DND-41 (cell line): ENCODE data around the gene HRH1.

Source experiments
- ATAC-seq: fragments of 200-7000 bp; cut with Tn5 transposase; 3 replicates; pipeline ENCODE4 v1.9.1; 2021; ENCODE audit warnings: low read depth; ENCODE audit not compliant: insufficient read depth
- DNase-seq: peaks from one replicate; pipeline ENCODE4 v3.0.0-alpha.2; 2020
- H2AFZ ChIP-seq: 2 replicates; pipeline ENCODE4 v1.6.0; 2012; ENCODE audit warnings: low read depth, low read length
- H3K27ac ChIP-seq: 2 replicates; pipeline ENCODE4 v1.5.1; 2012; ENCODE audit warnings: low read length, inconsistent platforms
- H3K27me3 ChIP-seq: fragments of 200-600 bp; sonication (generic); 2 replicates; pipeline ENCODE4 v1.6.0; 2012; ENCODE audit warnings: low read length, mild to moderate bottlenecking, inconsistent platforms; ENCODE audit not compliant: insufficient read depth, poor library complexity
- H3K36me3 ChIP-seq: 2 replicates; pipeline ENCODE4 v1.5.1; 2012; ENCODE audit warnings: low read length, inconsistent platforms; ENCODE audit not compliant: insufficient read depth
- H3K4me1 ChIP-seq: 2 replicates; pipeline ENCODE4 v1.5.1; 2012; ENCODE audit warnings: mild to moderate bottlenecking, low read length; ENCODE audit not compliant: insufficient read depth
- H3K4me2 ChIP-seq: 2 replicates; pipeline ENCODE4 v1.6.0; 2012; ENCODE audit warnings: mild to moderate bottlenecking, moderate library complexity, low read length, inconsistent platforms; ENCODE audit not compliant: insufficient read depth
- H3K4me3 ChIP-seq, 2 experiments: fragments of 200-600 bp in 1 of 2; shearing (Covaris generic) in 1 of 2; 2 replicates each; pipeline ENCODE4 v1.5.1; 2012 to 2016; ENCODE audit warnings: inconsistent platforms in 2 of 2, low read length in 2 of 2, mild to moderate bottlenecking in 2 of 2, low read depth in 1 of 2, moderate library complexity in 1 of 2
- H3K79me2 ChIP-seq: 2 replicates; pipeline ENCODE4 v1.6.0; 2012; ENCODE audit warnings: low read length, inconsistent platforms; ENCODE audit not compliant: insufficient read depth
- H3K9ac ChIP-seq: 2 replicates; pipeline ENCODE4 v1.6.0; 2012; ENCODE audit warnings: low read depth, mild to moderate bottlenecking, inconsistent platforms, low read length, moderate library complexity
- H3K9me3 ChIP-seq: 2 replicates; pipeline ENCODE4 v1.5.1; 2012; ENCODE audit warnings: low read length, moderate library complexity, mild to moderate bottlenecking, inconsistent platforms; ENCODE audit not compliant: insufficient read depth, severe bottlenecking
- H4K20me1 ChIP-seq: 2 replicates; pipeline ENCODE4 v1.6.0; 2012; ENCODE audit warnings: low read length; ENCODE audit not compliant: insufficient read depth
- EZH2 ChIP-seq: IDR thresholded peaks from 3 replicates; pipeline ENCODE4 v1.6.1; 2012; ENCODE audit warnings: borderline replicate concordance, low read depth, mild to moderate bottlenecking, moderate library complexity, low read length, inconsistent platforms; ENCODE audit not compliant: severe bottlenecking
- TF ChIP-seq, protein P1 (sequence below): IDR thresholded peaks from 2 replicates; pipeline ENCODE4 v1.5.1; 2012; ENCODE audit warnings: borderline replicate concordance, low read length, moderate library complexity, mild to moderate bottlenecking; ENCODE audit not compliant: poor library complexity, severe bottlenecking; ENCODE audit errors: extremely low read depth

The HRH1 gene

DNA sequence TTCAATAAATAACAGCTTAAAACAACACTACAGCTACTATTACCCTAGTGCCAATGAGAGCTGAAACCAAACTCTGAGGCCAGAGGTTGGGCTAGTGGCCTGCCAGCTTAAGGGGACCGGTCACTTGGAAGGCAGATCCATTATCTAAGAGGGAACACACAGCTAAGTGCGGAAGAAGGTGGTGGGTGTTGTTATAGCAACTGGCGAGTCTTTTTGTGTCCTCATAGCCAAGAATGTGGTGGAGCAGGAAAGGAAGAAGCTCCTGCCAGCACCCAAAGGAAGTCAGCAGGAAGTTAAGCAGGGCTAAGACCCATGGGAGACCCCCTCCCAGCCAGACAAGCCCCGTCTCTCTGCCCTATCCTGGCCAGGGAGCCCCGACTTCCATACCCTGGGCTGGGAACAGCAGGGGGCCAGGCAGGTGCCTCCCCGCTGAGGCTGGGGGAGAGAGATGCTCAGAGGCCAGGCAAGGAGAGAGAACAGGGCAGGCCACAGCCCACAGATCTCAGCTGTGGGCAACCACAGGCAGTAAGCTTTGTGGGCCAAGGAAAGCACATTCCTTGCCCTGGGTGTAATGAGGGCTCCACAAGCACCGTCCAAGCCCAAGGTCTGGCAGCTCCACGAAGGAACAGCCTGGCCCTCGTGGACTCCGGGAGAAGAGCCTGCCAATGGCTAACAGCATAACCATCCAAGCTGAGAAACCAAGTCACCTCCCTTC is 34.0 kb upstream of the HRH1 start:
- H3K9me3 ChIP-seq, result no peaks in the 10 kb centered on the region
- H3K79me2 ChIP-seq, result no peaks in the 10 kb centered on the region
- H3K27ac ChIP-seq, result no peak overlapping the region
- no peak overlapping the region for H3K4me2 ChIP-seq
- no peak overlapping the region for H3K9ac ChIP-seq
- H3K27me3 ChIP-seq, result peaks cover 7% of the 10 kb centered on the region
- H3K4me3 ChIP-seq, result no peak overlapping the region
- H3K4me1 ChIP-seq, result no peaks in the 10 kb centered on the region
- H4K20me1 ChIP-seq, result no peaks in the 10 kb centered on the region
- DNase-seq (no peak), ATAC-seq (peak; percentile 40; the same call in 2 of the 3 replicates)
- H3K36me3 ChIP-seq, result no peaks in the 10 kb centered on the region
- H2AFZ ChIP-seq, result no peak overlapping the region
- TF ChIP-seq EZH2, result no peak
- TF ChIP-seq, protein P1, sequence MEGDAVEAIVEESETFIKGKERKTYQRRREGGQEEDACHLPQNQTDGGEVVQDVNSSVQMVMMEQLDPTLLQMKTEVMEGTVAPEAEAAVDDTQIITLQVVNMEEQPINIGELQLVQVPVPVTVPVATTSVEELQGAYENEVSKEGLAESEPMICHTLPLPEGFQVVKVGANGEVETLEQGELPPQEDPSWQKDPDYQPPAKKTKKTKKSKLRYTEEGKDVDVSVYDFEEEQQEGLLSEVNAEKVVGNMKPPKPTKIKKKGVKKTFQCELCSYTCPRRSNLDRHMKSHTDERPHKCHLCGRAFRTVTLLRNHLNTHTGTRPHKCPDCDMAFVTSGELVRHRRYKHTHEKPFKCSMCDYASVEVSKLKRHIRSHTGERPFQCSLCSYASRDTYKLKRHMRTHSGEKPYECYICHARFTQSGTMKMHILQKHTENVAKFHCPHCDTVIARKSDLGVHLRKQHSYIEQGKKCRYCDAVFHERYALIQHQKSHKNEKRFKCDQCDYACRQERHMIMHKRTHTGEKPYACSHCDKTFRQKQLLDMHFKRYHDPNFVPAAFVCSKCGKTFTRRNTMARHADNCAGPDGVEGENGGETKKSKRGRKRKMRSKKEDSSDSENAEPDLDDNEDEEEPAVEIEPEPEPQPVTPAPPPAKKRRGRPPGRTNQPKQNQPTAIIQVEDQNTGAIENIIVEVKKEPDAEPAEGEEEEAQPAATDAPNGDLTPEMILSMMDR, result no peak

DNA sequence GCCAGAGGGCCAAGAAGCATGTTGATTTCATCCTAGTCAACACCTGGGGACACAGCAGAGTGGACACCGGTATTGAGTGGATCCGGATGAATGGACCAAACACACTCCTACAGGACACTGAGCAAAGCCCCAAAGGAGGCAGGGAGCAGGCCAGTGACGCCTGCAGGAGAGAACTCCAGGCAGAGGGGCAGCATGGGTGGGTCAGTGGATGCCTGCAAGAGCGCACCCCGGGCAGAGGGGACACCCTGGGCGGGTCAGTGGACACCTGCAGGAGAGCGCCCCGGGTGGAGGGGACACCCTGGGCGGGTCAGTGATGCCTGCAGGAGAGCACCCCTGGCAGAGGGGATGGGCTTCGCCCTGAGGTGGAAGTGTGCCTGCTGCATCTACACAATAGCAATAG is 27.6 kb upstream of the HRH1 start:
- H3K4me3 ChIP-seq, result no peak overlapping the region
- H4K20me1 ChIP-seq, result no peaks in the 10 kb centered on the region
- H3K36me3 ChIP-seq, result no peaks in the 10 kb centered on the region
- no peak for DNase-seq
- no peaks in the 10 kb centered on the region for H3K79me2 ChIP-seq
- no peaks in the 10 kb centered on the region for H3K9me3 ChIP-seq
- no peaks in the 10 kb centered on the region for H3K4me1 ChIP-seq
- H3K27ac ChIP-seq, result no peak overlapping the region
- H3K9ac ChIP-seq, result no peak overlapping the region
- no peak overlapping the region for H2AFZ ChIP-seq
- ATAC-seq, result no peak
- H3K4me2 ChIP-seq, result no peak overlapping the region
- TF ChIP-seq, protein P1, result no peak
- TF ChIP-seq EZH2, result no peak
- no peaks in the 10 kb centered on the region for H3K27me3 ChIP-seq

DNA sequence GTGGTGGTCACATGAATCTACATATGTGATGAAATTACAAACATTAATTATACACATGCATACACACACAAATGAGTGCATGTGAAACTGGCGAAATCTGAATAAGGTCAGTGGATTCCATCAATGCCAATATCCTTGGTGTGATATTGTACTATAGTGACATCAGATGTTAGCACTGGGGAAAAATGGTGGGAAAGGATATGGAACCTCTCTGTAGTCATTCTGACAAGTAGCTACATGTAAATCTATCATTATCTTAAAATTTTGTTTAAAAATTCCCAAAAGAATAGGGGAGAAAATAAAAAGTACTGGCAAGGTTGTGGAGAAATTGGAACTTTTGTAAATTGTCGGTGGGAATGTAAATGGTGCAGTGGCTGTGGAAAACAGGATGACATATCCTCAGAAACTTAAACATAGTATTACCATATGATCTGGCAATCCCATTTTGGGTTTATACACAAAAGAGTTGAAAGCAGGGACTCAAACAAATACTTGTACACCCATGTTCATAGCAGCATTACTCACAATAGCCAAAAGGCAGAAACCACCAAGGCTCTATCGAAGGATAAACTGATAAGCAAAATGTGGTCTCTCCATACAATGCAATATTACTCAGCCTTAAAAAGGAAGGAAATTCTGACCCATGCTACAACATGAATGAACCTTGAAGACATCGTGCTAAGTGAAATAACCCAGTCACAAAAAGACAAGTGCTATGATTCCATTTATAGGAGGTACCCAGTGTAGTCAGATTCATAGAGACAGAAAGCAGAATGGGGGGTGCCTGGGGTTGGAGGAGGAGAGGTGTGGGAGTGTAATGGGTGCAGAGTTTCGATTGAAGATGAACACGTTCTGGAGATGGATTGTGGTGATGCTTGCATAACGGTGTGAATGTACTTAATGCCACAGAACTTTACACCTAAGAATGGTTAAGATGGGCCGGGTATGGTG is 25.3 kb upstream of the HRH1 start:
- ATAC-seq (no peak), DNase-seq (no peak)
- Histone ChIP-seq H3K79me2 (no peaks in the 10 kb centered on the region), H3K4me1 (no peaks in the 10 kb centered on the region), H3K36me3 (no peaks in the 10 kb centered on the region), H3K27me3 (no peaks in the 10 kb centered on the region), H3K4me3 (no peak overlapping the region), H3K9me3 (no peaks in the 10 kb centered on the region), H3K27ac (no peak overlapping the region), H4K20me1 (no peaks in the 10 kb centered on the region), H3K9ac (no peak overlapping the region), H3K4me2 (no peak overlapping the region), H2AFZ (no peak overlapping the region)
- TF ChIP-seq, protein P1, result no peak
- no peak for TF ChIP-seq EZH2
